Astrocyte (in vitro differentiated cells and primary cell): ENCODE results near the gene GREB1L.

Experiments
- CTCF ChIP-seq: IDR thresholded peaks from 2 replicates; pipeline ENCODE4 v1.5.1; 2011; ENCODE audit warnings: low read depth, mild to moderate bottlenecking, inconsistent platforms, low read length, moderate library complexity; ENCODE audit not compliant: insufficient read depth
- EZH2 ChIP-seq: IDR thresholded peaks from 2 replicates; pipeline ENCODE4 v1.6.1; 2012; ENCODE audit warnings: mild to moderate bottlenecking, low read length, inconsistent platforms; ENCODE audit not compliant: insufficient read depth

DNA sequence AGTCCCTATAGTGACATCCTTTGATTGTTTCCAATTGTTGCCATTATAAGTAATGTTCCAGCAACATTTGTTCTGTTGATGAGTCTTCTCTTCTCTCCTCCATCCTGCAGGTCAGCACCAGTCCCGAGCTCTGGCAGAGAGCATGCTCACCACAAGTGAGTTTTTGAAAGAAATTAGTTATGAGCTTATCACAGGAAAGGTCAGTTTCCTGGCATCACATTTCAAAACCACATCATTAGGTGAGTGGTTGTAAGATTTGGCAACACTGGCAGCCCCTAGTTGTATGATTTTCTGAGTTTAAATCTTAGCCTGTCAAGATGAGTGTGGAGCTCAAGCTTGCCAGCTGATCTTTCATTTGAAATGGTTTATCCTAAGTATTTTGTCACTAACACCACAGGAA lies 208.9 kb downstream of the GREB1L start:
- TF ChIP-seq CTCF (no peak), EZH2 (no peak)
